ENCODE data around the gene USP46.

Gene USP46

DNA sequence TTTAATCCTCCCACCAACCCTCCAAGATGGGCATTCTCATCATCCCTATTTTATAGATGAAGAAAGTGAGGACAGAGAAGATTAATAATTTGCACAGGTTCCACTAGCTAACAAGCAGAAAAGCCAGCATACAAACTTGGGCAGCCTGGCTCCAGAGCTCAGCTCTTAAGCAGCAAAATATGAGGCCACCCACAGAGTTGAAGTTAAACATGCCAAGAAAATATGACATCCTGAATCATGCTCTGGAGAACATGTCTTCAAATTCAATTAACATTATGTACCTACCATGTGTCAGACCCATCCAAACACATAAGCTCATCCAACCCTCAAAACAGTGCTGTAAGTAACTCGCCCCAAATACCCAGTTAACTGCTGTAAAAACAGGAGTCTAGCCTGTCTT, 33.9 kb downstream of the USP46 start:
- DNase-seq = no peak
- Histone ChIP-seq H3K4me2 (ENCODE audit: low read length) (no peak overlapping the region), H3K4ac (ENCODE audit: low read depth, low read length) (no peak overlapping the region), H3K9ac (ENCODE audit: low read length) (no peak overlapping the region), H2AK5ac (ENCODE audit: low read length) (no peak overlapping the region), H3K27me3 (ENCODE audit: insufficient read depth, low read length) (no peaks in the 10 kb centered on the region), H2AFZ (ENCODE audit: insufficient read depth, low read length, poor library complexity) (no peak overlapping the region), H3K23ac (ENCODE audit: low read length) (no peak overlapping the region), H4K8ac (ENCODE audit: low read depth, low read length) (no peak overlapping the region), H4K12ac (ENCODE audit: low read depth, low read length) (no peak overlapping the region), H3K14ac (ENCODE audit: low read length) (no peak overlapping the region), H2BK12ac (ENCODE audit: low read length) (no peak overlapping the region), H3K36me3 (ENCODE audit: control insufficient read depth in 1 of 2, insufficient read depth in 2 of 2, low read length in 2 of 2) (peaks cover 4 to 6% of the 10 kb centered on the region in 2 experiments), H3K79me1 (ENCODE audit: low read length) (no peaks in the 10 kb centered on the region), H2BK5ac (ENCODE audit: low read depth, low read length, poor library complexity) (no peak overlapping the region), H3K4me1 (ENCODE audit: control insufficient read depth in 1 of 2, insufficient read depth in 2 of 2, low read length in 2 of 2) (no peaks in the 10 kb centered on the region), H2BK120ac (ENCODE audit: insufficient read depth, low read length, poor library complexity) (no peak overlapping the region), H4K91ac (ENCODE audit: low read depth, low read length) (no peak overlapping the region), H3K4me3 (ENCODE audit: low read depth, low read length) (no peak overlapping the region), H3K9me3 (ENCODE audit: insufficient read depth, low read depth, low read length) (no peaks in the 10 kb centered on the region), H3K79me2 (ENCODE audit: control insufficient read depth, insufficient read depth, low read length, poor library complexity) (peaks cover 2% of the 10 kb centered on the region), H3K27ac (ENCODE audit: low read depth, low read length) (no peak overlapping the region), H3K18ac (ENCODE audit: low read length) (no peak overlapping the region)
- WGBS (ENCODE audit: extremely low coverage, insufficient coverage, insufficient read length) = no CpG with 5 or more reads among the region's 1 CpG

DNA sequence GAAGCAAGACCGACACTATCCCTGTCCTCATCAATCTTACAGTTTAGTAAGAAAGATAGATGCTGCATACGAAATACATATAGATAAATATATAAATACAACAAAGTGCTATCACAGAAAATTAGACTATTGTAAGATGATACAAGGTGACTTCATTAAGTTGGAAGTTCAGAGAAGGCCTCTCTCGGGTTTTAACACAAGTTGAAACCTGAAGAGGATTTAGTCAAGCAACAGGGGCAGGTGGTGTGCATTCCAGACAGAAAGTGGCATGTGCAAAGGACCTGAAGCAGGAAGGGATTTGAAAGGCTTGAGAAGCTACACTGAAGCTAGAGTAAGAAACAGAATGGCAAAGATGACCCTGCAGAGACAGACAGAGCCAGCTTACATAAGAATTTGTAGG, 36.5 kb downstream of the USP46 start:
- Histone ChIP-seq H4K12ac (ENCODE audit: low read depth, low read length) (no peak overlapping the region), H3K4me1 (ENCODE audit: control insufficient read depth in 1 of 2, insufficient read depth in 2 of 2, low read length in 2 of 2) (no peaks in the 10 kb centered on the region)

DNA sequence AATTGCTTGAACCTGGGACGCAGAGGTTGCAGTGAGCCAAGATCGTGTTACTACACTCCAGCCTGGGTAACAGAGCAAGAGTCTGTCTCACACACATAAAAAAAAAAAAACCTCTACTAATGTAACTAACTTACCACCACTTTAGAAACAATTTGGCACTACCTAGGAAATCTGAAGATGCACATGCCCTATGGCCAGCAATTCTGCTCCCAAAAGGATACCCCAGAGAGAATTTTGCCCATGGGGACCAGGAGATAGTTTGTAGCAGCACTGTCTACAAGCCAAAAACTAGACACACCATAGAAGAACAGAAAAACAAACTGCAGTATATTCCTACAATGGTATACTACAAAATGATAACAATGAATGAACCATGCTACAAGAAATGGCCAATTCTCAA, 37.5 kb downstream of the USP46 start:
- Histone ChIP-seq H3K4me2 (ENCODE audit: low read length) (no peak overlapping the region), H3K36me3 (ENCODE audit: control insufficient read depth in 1 of 2, insufficient read depth in 2 of 2, low read length in 2 of 2) (peaks cover 3 to 4% of the 10 kb centered on the region in 2 experiments), H3K9ac (ENCODE audit: low read length) (no peak overlapping the region), H4K8ac (ENCODE audit: low read depth, low read length) (no peak overlapping the region), H3K4me3 (ENCODE audit: low read depth, low read length) (no peak overlapping the region), H3K18ac (ENCODE audit: low read length) (no peak overlapping the region), H3K23ac (ENCODE audit: low read length) (no peak overlapping the region), H3K79me1 (ENCODE audit: low read length) (no peaks in the 10 kb centered on the region), H3K27ac (ENCODE audit: low read depth, low read length) (no peak overlapping the region), H2BK12ac (ENCODE audit: low read length) (no peak overlapping the region), H4K12ac (ENCODE audit: low read depth, low read length) (no peak overlapping the region), H2AFZ (ENCODE audit: insufficient read depth, low read length, poor library complexity) (no peak overlapping the region), H2BK120ac (ENCODE audit: insufficient read depth, low read length, poor library complexity) (no peak overlapping the region), H3K79me2 (ENCODE audit: control insufficient read depth, insufficient read depth, low read length, poor library complexity) (peaks cover 2% of the 10 kb centered on the region), H3K9me3 (ENCODE audit: insufficient read depth, low read depth, low read length) (no peaks in the 10 kb centered on the region), H3K27me3 (ENCODE audit: insufficient read depth, low read length) (no peaks in the 10 kb centered on the region), H2BK5ac (ENCODE audit: low read depth, low read length, poor library complexity) (no peak overlapping the region), H3K4me1 (ENCODE audit: control insufficient read depth in 1 of 2, insufficient read depth in 2 of 2, low read length in 2 of 2) (no peaks in the 10 kb centered on the region), H3K4ac (ENCODE audit: low read depth, low read length) (no peak overlapping the region), H4K91ac (ENCODE audit: low read depth, low read length) (no peak overlapping the region), H2AK5ac (ENCODE audit: low read length) (no peak overlapping the region), H3K14ac (ENCODE audit: low read length) (no peak overlapping the region)
- DNase-seq = no peak
- WGBS (ENCODE audit: extremely low coverage, insufficient coverage, insufficient read length) = no CpG with 5 or more reads among the region's 2 CpGs

More for the DNA sequence above, 36.5 kb downstream of the USP46 start:
- H2BK5ac ChIP-seq (ENCODE audit: low read depth, low read length, poor library complexity) = no peak overlapping the region
- H3K9ac ChIP-seq (ENCODE audit: low read length) = no peak overlapping the region
- peaks cover 3 to 4% of the 10 kb centered on the region in 2 experiments for H3K36me3 ChIP-seq (ENCODE audit: control insufficient read depth in 1 of 2, insufficient read depth in 2 of 2, low read length in 2 of 2)
- DNase-seq = no peak
- no CpG with 5 or more reads among the region's 3 CpGs for WGBS (ENCODE audit: extremely low coverage, insufficient coverage, insufficient read length)
- no peaks in the 10 kb centered on the region for H3K9me3 ChIP-seq (ENCODE audit: insufficient read depth, low read depth, low read length)
- no peak overlapping the region for H3K14ac ChIP-seq (ENCODE audit: low read length)
- no peak overlapping the region for H3K4ac ChIP-seq (ENCODE audit: low read depth, low read length)
- H2BK120ac ChIP-seq (ENCODE audit: insufficient read depth, low read length, poor library complexity) = no peak overlapping the region
- H3K4me3 ChIP-seq (ENCODE audit: low read depth, low read length) = no peak overlapping the region
- H3K27me3 ChIP-seq (ENCODE audit: insufficient read depth, low read length) = no peaks in the 10 kb centered on the region
- H3K79me1 ChIP-seq (ENCODE audit: low read length) = no peaks in the 10 kb centered on the region
- H4K8ac ChIP-seq (ENCODE audit: low read depth, low read length) = no peak overlapping the region
- no peak overlapping the region for H2AFZ ChIP-seq (ENCODE audit: insufficient read depth, low read length, poor library complexity)
- no peak overlapping the region for H2AK5ac ChIP-seq (ENCODE audit: low read length)
- no peak overlapping the region for H2BK12ac ChIP-seq (ENCODE audit: low read length)
- no peak overlapping the region for H3K23ac ChIP-seq (ENCODE audit: low read length)
- H4K91ac ChIP-seq (ENCODE audit: low read depth, low read length) = no peak overlapping the region
- H3K18ac ChIP-seq (ENCODE audit: low read length) = no peak overlapping the region
- no peak overlapping the region for H3K4me2 ChIP-seq (ENCODE audit: low read length)
- peaks cover 2% of the 10 kb centered on the region for H3K79me2 ChIP-seq (ENCODE audit: control insufficient read depth, insufficient read depth, low read length, poor library complexity)
- no peak overlapping the region for H3K27ac ChIP-seq (ENCODE audit: low read depth, low read length)

DNA sequence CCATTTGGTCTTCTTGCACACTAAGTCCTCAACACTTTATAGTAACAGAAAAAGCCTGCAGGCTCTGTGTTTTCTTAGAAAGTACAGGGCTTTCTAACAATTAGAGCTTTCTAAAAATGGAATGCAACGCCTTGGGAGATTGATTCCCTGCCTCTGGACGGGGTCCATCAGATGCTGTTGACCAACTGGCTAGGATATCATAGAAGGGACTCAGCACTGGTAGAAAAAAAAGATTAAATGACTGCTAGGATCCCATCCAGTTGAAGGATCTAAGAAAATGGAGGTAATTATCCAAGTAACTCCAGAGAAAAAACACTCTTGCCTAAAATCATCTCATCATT, 39.5 kb downstream of the USP46 start:
- H3K23ac ChIP-seq (ENCODE audit: low read length) = no peak overlapping the region
- H3K4me3 ChIP-seq (ENCODE audit: low read depth, low read length) = no peak overlapping the region
- DNase-seq = no peak
- H3K9me3 ChIP-seq (ENCODE audit: insufficient read depth, low read depth, low read length) = no peaks in the 10 kb centered on the region
- no peaks in the 10 kb centered on the region for H3K79me1 ChIP-seq (ENCODE audit: low read length)
- no peak overlapping the region for H4K12ac ChIP-seq (ENCODE audit: low read depth, low read length)
- H2AFZ ChIP-seq (ENCODE audit: insufficient read depth, low read length, poor library complexity) = no peak overlapping the region
- H3K4ac ChIP-seq (ENCODE audit: low read depth, low read length) = no peak overlapping the region
- WGBS (ENCODE audit: extremely low coverage, insufficient coverage, insufficient read length) = no CpG with 5 or more reads among the region's 2 CpGs
- no peak overlapping the region for H2BK12ac ChIP-seq (ENCODE audit: low read length)
- H3K9ac ChIP-seq (ENCODE audit: low read length) = no peak overlapping the region
- no peaks in the 10 kb centered on the region for H3K27me3 ChIP-seq (ENCODE audit: insufficient read depth, low read length)
- H3K4me1 ChIP-seq (ENCODE audit: control insufficient read depth in 1 of 2, insufficient read depth in 2 of 2, low read length in 2 of 2) = no peaks in the 10 kb centered on the region
- no peak overlapping the region for H2BK5ac ChIP-seq (ENCODE audit: low read depth, low read length, poor library complexity)
- no peak overlapping the region for H3K4me2 ChIP-seq (ENCODE audit: low read length)
- no peak overlapping the region for H4K91ac ChIP-seq (ENCODE audit: low read depth, low read length)
- H3K36me3 ChIP-seq (ENCODE audit: control insufficient read depth in 1 of 2, insufficient read depth in 2 of 2, low read length in 2 of 2) = no peaks in the 10 kb centered on the region
- no peak overlapping the region for H2AK5ac ChIP-seq (ENCODE audit: low read length)
- H3K14ac ChIP-seq (ENCODE audit: low read length) = no peak overlapping the region
- H4K8ac ChIP-seq (ENCODE audit: low read depth, low read length) = no peak overlapping the region
- no peak overlapping the region for H3K18ac ChIP-seq (ENCODE audit: low read length)
- H3K79me2 ChIP-seq (ENCODE audit: control insufficient read depth, insufficient read depth, low read length, poor library complexity) = peaks cover 2% of the 10 kb centered on the region
- H3K27ac ChIP-seq (ENCODE audit: low read depth, low read length) = no peak overlapping the region
- H2BK120ac ChIP-seq (ENCODE audit: insufficient read depth, low read length, poor library complexity) = no peak overlapping the region
